ENCODE data around the gene ALDH5A1.

Gene ALDH5A1

DNA sequence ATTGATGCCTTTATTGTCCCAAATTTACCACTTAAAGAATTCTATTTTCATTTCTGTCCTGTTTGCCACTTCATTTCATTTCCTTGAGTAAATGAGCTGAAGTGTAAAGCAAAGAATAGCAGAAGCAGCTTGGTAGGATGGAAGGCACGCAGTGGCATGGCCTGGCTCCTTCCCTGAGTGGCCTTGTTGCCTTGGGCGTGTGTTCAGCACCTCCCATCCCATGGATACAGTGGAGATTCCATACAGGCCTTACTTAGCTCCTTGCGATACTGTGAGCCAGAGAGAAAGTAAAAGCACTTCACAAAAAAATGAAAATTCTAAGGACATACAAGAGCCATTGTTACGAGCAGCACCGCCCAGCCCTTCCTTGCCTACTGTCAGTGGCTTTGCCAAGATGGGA, 39.6 kb downstream of the ALDH5A1 start:
- no peak for DNase-seq

DNA sequence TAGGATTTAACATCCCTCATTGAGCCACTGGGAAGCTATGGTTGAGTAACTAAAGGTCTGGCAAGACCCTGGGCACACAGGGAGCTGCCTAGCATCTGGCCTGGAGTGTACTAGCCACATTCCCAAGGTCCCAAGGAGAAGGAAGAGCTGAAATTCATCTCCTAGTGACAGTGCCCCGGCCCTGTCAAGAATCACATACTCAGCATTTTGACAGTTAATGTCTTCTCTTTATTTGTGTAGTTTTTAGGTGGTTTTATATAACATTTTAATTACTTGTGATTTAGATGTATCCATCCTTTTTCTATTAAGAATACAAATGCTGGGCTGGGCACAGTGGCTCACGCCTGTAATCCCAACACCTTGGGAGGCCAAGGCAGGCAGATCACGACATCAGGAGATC, 40.4 kb downstream of the ALDH5A1 start:
- no peak for DNase-seq

DNA sequence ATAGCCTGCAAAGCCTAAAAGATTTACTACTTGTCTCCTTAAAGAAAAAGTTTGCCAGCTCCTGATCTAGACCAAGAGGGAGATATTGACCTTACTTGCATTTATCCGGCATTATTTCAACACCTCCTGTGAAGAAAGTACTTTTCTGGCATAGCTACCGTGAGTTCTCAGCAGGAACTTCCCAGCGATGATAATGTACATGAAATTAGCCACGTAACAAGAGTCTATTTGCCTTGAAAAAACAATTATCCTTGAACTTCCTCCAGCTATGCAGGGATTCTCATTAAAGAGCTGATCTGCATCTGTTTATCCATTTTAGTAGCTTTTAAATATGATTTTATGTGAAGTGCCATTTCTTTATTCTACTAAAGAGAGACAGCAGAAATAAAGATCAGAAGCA, 41.7 kb downstream of the ALDH5A1 start:
- DNase-seq, result peak in 2 of 3 experiments; percentile 7 to 45

DNA sequence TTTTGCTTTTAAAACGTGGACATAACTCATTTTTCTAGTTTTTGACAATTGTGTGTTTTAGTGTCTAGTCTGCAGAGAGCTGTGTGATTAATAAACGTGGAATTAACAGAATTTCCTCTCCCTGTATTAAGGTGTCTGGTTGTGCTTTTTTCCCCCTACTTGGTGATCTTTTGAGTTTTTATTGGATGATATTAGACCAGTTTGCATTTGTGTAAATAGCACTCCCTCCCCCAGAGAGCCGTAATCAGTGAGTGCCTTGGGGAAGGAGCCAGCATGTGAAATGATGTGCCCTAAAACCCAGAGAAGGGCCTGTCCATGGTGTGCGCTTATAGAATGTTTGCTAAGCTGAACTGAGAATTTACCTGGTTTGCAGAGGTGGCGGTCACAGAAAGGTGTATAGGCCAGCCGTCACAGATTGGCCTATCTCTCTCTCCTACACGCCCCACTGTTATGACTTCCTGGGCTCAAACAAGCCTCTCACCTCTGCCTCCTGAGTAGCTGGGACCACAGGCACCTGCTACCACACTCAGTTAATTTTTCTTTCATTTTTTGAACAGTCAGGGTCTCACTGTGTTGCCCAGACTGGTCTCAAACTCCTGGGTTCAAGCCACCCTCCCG, 42.4 kb downstream of the ALDH5A1 start:
- DNase-seq, result peak in 2 of 3 experiments; percentile 2 to 18

DNA sequence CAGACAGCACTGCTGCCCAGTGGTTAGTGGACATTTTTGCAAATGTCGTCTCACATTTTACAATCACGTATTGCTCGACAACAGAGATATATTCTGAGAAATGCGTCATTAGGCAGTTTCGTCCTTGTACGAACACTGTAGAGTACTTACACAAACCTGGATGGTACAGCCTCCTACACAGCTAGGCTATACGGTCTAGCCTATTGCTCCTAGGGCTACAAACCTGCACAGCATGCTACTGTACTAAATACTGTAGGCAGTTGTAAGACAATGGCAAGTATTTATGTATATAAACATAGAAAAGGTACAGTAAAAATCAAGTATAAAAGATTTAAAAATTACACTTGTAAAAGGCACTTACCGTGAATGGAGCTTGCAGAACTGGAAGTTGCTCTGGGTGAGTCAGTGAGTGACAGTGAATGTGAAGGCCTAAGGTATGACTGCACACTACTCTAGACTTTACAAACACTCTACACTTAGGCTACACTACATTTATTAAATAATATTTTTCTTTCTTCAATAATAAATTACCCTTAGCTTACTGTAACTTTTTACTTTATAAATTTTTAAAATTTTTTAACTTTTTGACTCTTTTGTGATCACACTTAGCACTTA, 43.1 kb downstream of the ALDH5A1 start:
- no peak for DNase-seq

DNA sequence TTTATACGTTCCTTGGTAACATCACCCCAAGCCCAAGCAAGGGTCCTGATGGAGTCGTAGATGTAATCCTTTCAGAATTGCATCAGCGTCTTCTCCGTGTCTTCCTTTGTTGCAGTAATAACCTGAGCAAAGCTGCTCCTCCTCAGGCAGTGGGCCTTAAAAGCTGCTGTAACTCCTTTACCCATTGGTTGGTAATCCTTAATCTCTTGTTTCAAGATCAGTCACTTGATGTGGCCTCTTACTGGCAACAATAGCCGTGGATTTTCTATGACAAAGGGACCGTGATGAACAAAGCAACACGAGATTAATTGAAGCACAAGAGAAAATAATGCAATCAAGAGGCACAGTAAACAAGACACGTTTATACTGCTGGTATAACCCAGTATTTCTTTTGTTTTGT, 44.6 kb downstream of the ALDH5A1 start:
- no peak for DNase-seq

DNA sequence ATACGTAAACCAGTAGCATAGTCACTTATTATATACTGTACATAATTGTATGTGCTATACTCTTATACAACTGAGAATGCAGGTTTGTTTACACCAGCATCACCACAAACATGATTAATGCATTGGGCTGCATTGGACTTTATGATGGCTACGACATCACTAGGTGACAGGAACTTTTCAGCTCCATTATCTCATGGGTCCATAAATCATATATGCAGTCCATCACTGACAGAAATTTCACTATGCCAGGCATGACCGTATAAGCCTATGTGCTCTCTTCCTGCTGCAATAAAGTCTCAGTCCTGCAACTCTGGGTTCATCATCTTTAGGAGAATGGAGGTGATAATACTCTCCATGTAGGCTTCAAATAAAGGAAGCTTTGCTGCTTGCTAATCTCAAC, 45.4 kb downstream of the ALDH5A1 start:
- no peak for DNase-seq

DNA sequence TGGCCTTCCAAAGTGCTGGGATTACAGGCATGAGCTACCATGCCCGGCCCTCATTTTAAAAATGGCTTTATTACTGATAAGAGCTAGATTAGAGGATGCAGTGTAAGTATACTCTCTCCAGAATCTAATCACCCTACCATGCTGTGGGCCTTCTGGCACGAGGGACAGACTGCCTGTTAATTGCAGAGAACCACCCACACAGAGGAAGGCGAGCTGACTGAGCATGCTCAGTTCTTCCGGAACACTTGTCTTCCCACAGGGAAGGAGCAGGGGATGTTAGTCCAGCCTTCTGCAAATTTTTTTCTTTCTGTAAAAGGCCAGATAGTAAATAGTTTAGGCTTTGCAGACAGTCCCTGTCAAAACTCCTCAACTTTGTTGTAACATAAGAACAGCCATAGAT, 48.9 kb downstream of the ALDH5A1 start:
- no peak for DNase-seq

DNA sequence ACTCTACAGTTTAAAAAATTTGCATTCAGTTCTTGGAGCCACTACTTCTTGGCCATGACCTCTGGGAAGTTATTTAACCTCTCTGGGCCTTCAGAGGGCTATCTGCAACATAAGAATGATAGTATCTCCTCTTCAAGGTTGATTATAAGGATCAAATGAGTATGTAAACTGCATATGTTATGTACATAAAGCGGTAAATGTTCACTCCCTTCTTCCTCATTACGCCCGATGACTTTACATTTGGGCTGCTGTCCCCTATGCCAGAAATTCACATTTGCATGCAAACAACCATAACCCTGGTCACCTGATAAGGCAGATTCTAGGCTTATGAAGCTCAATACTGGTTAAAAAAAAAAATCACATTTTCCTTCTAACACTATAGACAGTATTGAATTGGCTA, 50.4 kb downstream of the ALDH5A1 start:
- DNase-seq, result no peak

DNA sequence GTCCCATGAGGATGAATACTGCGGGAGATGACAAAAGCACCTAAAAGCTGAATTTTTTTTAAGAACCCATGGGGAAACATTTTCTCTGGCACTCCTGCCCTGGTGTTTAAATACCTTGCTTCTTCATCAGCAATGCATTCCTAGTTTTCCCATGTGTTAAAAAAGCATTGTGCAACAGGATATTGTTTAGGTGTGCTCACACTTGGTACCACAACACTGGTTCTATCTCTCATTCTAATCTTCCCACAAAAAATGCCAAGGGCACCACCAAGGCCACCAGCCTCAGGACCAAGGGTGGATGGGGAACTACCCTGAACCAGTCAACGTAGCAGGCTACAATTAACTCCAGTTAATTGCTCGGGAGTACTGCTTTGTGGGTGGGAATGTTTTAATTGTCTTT, 50.9 kb downstream of the ALDH5A1 start:
- DNase-seq, result no peak

DNA sequence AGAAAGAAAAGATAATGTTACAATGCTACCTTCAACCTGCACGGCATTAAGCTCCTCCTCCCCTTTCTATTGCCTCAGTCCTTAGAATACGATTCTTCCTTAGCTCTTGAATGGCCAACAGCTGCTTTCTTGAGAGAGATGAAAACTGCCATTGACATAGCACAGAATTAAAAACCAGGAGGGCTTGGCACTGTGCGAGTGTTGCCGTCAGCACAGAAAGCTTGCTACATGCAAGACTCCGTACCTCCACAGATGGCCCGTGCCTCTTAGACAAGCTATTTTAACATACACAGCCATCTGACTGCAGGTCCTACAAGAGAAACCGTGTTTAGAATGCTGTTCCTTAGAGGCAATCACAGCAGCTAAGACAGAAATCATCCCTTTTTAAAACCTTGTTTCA, 51.7 kb downstream of the ALDH5A1 start:
- DNase-seq, result no peak

DNA sequence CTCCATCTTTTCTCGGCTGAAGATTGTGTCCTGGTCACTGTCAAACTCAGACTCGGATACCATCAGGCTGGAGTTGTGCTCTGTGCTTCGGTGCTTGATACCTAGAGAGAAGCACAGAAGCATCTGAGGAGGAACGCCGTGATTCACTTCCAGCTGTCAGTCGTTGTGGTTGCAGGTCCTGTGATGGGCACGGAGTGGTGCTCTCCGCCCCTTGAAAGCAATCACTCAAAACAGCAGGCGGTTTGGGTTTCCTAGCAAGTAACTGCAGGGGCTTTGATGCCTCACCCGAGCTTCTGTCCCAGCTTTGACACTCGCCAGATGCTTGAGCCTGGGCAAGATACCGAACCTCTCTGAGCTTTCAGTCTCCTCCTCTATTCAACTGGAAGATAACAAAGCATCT, 52.5 kb downstream of the ALDH5A1 start:
- DNase-seq, result peak in 2 of 3 experiments; percentile 28 to 85

DNA sequence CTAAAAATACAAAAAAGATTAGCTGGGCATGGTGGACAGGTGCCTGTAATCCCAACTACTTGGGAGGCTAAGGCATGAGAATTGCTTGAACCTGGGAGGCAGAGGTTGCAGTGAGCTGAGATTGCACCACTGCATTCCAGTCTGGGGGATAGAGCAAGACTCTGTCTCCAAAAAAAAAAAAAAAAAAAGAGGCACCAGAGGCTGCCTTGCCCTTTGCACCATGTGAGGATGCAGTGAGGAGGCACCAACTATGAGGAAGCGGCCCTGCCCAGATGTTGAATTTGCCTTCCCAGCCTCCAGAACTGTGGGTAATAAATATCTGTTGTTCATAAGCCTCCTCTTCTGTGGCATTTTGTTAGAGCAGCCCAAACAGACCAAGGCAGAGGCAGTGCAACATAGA, 54.4 kb downstream of the ALDH5A1 start:
- DNase-seq, result no peak

DNA sequence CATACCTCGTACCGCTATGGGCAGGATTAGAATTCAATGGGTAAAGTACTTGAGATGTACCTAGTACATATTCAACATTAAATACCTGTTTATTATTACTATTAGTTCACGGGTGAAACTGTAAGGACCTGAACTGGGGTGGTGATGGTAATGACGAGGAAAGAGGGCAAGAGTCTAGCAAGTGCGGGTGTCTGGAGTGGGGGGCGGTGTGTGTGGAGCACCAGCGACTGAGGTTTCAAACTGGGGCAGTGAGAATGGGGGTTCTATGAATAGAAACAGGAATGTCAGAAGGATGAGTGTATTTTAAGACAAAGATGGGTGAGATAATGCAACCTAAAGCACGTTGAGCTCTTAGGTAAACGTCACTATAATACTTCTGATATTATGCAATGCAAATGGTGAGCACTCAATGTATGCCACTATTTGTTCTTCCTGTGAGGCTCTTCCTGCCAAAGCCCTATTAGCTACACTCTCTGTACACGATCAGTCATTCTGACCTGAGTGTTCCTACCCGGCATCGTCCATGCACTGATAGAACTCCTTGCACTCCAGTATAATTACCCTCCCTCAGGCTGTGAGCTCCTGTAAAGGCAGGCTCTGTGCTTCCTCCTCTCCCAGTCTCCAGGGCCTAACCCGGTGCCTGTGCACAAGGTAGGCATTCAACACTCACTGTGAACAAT, 55.0 kb downstream of the ALDH5A1 start:
- DNase-seq, result peak in 1 of 3 experiments; percentile 51

DNA sequence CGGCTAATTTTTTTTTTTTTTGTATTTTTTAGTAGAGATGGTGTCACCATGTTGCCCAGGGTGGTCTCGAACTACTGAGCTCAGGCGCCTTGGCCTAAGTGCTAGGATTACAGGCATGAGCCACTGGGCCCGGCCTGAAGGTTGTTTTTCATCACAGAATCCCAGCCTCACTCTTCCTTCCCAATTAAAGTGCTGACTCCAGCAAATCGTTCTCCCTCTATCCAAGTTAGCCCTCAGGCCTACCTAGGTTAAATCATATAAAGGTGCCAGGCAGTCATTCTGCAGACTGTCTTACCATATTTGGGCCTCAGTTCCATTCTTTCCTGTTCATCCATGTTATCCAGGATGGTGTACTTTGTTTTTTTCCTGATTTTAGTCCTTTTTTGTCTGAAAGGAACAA, 56.4 kb downstream of the ALDH5A1 start:
- DNase-seq, result no peak

DNA sequence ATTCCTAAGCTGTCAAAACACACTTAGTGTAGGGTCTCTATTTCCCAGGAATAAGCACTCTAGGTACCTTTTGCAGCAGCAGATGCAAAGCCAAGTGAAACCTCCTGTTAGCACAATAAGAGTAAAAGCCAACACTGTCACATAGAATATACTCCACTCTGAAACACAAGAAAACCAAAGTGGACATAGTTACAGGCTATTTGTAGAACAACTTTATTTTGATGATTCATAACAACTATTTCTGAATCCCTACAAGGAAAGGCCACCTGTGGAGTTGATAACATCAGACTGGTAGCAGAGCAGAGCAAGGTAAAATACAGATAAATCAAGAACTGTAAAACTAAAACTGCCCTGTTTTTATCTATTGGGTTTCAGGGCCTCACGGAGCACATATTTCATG, 59.7 kb downstream of the ALDH5A1 start:
- DNase-seq, result no peak

DNA sequence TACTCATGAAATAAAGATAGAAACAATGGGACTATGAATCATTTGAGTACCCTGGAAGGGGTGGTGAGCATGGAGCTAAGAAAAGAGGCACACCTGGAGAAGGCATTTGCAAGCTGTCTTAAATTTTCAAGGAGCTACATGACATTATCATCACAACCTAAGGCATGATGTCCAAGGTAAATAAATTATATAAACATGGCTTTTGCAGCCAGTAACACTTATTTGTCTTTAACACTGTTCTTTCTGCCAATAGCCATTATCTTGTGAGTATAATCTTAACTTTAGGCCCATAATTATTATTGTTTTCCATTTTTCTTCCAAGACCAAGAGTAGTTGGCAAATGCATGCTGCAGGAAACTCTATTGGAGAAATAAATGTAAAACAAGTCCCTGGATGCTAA, 63.7 kb downstream of the ALDH5A1 start:
- peak in 1 of 3 experiments; percentile 44 for DNase-seq

DNA sequence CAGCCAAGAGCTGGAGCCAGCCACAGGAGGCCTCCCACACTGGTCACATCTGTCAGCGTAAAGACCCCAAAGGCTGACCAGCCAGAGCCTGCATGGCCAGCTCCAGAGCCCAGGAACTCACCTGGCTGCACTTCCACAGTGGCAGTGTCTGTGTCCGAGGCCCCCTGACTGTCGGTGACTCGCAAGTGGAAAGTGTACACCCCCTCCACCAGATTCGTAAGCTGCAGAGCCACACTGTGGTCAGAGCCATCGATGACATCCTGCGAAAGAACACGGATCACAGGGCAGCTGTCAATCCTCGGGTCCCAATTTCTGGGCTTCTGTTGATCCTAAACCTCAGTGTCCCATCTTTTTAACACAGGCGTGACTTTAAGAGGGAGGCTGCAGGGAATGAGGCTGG, 69.3 kb downstream of the ALDH5A1 start:
- no peak for DNase-seq

DNA sequence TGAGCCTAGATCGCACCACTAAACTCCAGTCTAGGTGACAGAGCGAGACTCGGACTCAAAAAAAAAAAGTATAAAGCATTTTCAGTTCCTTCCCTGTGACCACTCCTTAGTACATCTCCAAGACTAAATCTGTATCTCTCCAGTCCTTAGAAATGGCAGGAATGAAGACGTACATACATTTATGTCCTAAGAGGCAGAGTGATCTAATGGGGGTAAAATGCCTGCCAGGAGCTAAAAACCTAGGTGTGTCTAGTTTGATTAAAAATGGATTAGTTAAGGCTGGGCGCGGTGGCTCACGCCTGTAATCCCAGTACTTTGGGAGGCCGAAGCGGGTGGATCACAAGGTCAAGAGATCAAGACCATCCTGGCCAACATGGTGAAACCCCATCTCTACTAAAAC, 70.4 kb downstream of the ALDH5A1 start:
- no peak for DNase-seq

DNA sequence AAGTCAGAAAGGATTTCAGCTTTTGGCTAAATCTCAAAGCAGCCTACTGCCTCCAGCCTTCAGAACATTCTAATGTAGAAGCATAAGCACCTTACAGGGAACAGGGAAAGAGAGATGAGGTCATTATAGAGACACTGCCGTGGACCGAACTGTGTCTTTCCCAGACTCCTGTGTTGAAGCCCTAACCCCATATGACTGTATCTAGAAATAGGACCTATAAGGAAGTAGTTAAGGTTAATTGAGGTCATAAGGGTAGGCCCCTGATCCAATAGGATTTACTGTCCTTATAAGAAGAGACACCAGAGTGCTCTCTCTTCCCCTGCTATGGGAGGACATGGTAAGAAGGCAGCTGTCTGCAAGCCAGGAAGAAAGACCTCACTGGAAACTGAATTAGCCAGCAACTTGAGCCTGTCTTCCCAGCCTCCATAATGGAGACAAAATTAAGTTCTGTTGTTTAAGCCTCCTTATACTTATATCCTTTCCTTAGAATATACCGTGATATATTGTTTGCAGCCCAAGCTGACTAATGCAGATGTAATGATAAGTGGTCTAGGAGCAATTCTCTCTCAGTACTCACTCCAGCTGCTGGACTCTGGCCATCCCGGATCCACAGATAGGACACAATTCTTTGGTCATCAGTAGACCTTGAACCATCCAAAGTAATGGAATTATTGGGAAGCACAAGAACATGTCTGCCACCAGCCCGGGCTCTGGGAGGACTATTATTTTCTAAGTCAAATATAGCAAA, 71.4 kb downstream of the ALDH5A1 start:
- DNase-seq, result no peak

DNA sequence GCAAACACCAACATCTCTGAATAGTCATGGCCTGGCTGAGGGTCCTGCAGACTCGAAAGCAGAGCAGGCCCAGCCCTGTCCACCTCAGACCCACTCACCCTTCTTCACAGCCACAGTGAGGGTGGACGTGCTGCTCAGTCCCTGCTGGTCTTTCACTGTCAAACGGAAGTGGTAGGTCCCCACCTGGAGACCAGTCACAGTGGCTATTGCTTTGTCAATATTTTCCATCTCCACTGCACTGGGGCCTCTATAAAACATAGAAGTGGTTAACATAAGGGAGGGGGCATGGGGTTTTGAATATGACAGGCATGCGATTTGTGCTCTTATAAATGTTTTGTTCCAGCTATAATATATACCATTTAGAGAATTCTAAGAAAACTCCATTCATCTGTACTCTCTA, 73.9 kb downstream of the ALDH5A1 start:
- no peak for DNase-seq

DNA sequence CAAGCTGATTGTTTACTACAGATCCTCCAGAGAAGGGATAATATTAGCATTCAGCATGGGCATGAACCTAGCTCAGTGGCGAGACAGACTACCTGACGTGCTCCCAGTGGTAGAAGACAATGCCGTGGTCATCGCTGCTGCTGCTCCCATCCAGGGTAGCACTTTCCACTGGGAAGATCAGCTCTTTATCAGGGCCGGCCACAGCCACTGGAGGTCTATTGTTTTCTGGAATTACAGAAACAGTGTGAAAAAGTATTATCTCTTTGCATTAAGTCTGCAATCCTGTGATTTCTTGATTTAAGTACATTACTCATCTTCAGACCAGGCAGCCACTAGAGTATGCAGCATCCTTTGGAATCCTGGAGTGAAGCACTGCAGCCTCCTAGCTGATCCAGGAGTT, 75.0 kb downstream of the ALDH5A1 start:
- DNase-seq, result no peak

DNA sequence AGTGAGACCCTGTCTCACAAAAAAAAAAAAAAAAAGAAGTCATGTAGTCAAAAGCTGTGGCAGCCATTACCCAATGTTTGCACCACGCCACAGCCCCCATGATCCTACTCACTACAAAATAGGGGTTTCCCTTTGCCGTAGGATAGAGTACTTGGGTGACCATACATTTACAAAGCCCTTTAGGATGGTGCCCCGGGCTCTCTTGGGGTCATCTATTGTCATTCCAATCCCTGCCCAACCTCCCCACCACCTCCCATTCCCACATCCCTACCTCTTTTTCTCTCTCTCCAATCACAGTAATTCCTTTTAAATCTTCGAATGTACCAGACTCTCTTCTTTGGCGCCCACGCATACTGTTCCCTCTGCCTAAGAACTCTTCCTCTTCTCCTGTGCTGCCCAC, 76.6 kb downstream of the ALDH5A1 start:
- no peak for DNase-seq

DNA sequence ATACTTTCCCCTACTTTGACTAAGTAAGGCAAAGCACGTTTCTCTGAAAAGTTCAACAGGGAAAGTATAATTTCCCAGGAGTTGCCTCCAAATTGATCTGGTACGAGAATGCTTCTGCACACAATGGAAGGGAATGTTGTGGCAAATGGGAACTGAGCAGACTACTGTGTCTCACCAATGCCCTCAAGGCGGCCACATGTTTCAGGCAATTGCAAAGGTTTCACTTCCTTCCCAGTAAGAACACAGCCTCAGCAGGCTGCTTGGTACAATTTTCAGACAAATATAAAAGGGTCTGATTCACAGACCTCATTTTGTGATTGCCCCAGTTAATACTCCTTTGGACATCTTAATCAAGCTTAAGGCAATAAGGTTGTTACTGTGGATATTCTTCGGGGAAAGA, 80.0 kb downstream of the ALDH5A1 start:
- DNase-seq, result peak in 1 of 3 experiments; percentile 3
